Breast epithelium (tissue), 3 donors: ENCODE results near the gene FRMD4A.

Experiments
- POLR2A ChIP-seq: fragments of 450-650 bp; IDR thresholded peaks from one replicate; pipeline ENCODE4 v1.6.1; 2016; ENCODE audit warnings: antibody characterized with exemption, mild to moderate bottlenecking, moderate library complexity
- POLR2AphosphoS5 ChIP-seq, 3 donors: sonication (generic); formaldehyde crosslinking; IDR thresholded peaks; one replicate each; pipeline ENCODE4 v1.6.1; 2017; ENCODE audit warnings: antibody characterized with exemption in 3 of 3
- TF ChIP-seq, protein P1 (sequence below), 3 donors: fragments of 450-650 bp; IDR thresholded peaks; one replicate each; pipeline ENCODE4 v1.5.1; 2016 to 2017; ENCODE audit warnings: antibody characterized with exemption in 3 of 3, mild to moderate bottlenecking in 3 of 3, moderate library complexity in 3 of 3

DNA sequence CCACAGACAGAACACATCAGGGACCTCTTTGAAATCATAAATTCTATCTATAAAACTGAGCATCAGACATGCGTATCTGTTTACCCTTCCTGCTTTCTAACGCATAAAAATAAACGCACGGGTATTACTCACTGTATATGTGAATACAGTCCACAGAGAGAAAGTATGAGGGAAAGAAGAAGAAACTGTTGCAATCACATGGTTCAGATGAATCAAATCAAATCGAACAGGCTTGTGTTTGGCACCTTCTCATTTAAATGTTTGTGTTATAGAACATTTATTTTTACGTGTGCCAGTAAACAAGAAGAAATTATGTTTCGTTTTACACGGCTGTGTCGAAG lies 322.0 kb downstream of the FRMD4A start:
- no peak for TF ChIP-seq POLR2A
- TF ChIP-seq, protein P1, sequence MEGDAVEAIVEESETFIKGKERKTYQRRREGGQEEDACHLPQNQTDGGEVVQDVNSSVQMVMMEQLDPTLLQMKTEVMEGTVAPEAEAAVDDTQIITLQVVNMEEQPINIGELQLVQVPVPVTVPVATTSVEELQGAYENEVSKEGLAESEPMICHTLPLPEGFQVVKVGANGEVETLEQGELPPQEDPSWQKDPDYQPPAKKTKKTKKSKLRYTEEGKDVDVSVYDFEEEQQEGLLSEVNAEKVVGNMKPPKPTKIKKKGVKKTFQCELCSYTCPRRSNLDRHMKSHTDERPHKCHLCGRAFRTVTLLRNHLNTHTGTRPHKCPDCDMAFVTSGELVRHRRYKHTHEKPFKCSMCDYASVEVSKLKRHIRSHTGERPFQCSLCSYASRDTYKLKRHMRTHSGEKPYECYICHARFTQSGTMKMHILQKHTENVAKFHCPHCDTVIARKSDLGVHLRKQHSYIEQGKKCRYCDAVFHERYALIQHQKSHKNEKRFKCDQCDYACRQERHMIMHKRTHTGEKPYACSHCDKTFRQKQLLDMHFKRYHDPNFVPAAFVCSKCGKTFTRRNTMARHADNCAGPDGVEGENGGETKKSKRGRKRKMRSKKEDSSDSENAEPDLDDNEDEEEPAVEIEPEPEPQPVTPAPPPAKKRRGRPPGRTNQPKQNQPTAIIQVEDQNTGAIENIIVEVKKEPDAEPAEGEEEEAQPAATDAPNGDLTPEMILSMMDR (IDR thresholded peaks at IDR 0.05) = no peak
- no peak for TF ChIP-seq POLR2AphosphoS5 (IDR thresholded peaks at IDR 0.05)
